GM23338 (cell line): Measurements from ENCODE around the gene GNB1L. TPM values are rescaled to one million over a fixed set of nuclear protein-coding genes. Genes with fewer than 3 reads are reported as not detected.

Experiments used
- ATAC-seq: fragments of 200-7000 bp; cut with Tn5 transposase; 3 replicates; pipeline ENCODE4 v1.9.1; 2020
- DNase-seq: peaks from one replicate; pipeline ENCODE4 v3.0.0-alpha.2; 2015; ENCODE audit warnings: low spot score
- H2AFZ ChIP-seq: fragments of 200-600 bp; sonication (generic); 2 replicates; pipeline ENCODE4 v1.8.0; 2016; ENCODE audit warnings: antibody characterized with exemption, mild to moderate bottlenecking, moderate library complexity
- H3F3A ChIP-seq: fragments of 200-600 bp; sonication (generic); replicated peaks from 2 replicates; pipeline ENCODE4 v1.8.0; 2017; ENCODE audit warnings: antibody characterized with exemption, mixed run types, low read depth
- H3K27ac ChIP-seq: fragments of 200-600 bp; sonication (generic); 2 replicates; pipeline ENCODE4 v1.6.1; 2016; ENCODE audit warnings: low read depth
- H3K27me3 ChIP-seq: fragments of 200-600 bp; sonication (generic); 2 replicates; pipeline ENCODE4 v1.8.0; 2016; ENCODE audit warnings: mild to moderate bottlenecking, mixed run types, moderate library complexity; ENCODE audit not compliant: insufficient read depth
- H3K36me3 ChIP-seq: fragments of 200-600 bp; sonication (generic); 2 replicates; pipeline ENCODE4 v1.8.0; 2016; ENCODE audit warnings: mild to moderate bottlenecking; ENCODE audit not compliant: insufficient read depth
- H3K4me1 ChIP-seq: fragments of 200-600 bp; sonication (generic); 2 replicates; pipeline ENCODE4 v1.8.0; 2016; ENCODE audit warnings: mild to moderate bottlenecking, moderate library complexity; ENCODE audit not compliant: insufficient read depth
- H3K4me2 ChIP-seq: fragments of 200-600 bp; sonication (generic); 2 replicates; pipeline ENCODE4 v1.7.1; 2017; ENCODE audit warnings: mixed run types
- H3K4me3 ChIP-seq: fragments of 200-600 bp; sonication (generic); 2 replicates; pipeline ENCODE4 v1.6.1; 2016; ENCODE audit warnings: mixed run types
- H3K79me2 ChIP-seq: fragments of 200-600 bp; sonication (generic); replicated peaks from 2 replicates; pipeline ENCODE4 v1.8.0; 2017; ENCODE audit warnings: mild to moderate bottlenecking; ENCODE audit not compliant: insufficient read depth
- H3K9me2 ChIP-seq: fragments of 200-600 bp; sonication (generic); 2 replicates; pipeline ENCODE4 v1.8.0; 2017; ENCODE audit not compliant: insufficient read depth
- H4K20me1 ChIP-seq: fragments of 200-600 bp; sonication (generic); replicated peaks from 2 replicates; pipeline ENCODE4 v1.8.0; 2017; ENCODE audit warnings: mild to moderate bottlenecking; ENCODE audit not compliant: insufficient read depth
- H3K27ac Mint-ChIP-seq: 2 replicates; pipeline ENCODE4 v1.8.0; 2020; ENCODE audit warnings: inconsistent platforms, mild to moderate bottlenecking, moderate library complexity, mixed read lengths
- H3K27me3 Mint-ChIP-seq: 3 replicates; pipeline ENCODE4 v1.8.0; 2022; ENCODE audit warnings: low read depth, mild to moderate bottlenecking, moderate library complexity, mixed read lengths, inconsistent platforms; ENCODE audit not compliant: insufficient read depth, poor library complexity
- H3K36me3 Mint-ChIP-seq: 3 replicates; pipeline ENCODE4 v1.8.0; 2021; ENCODE audit warnings: low read depth, mild to moderate bottlenecking, inconsistent platforms, moderate library complexity, mixed read lengths
- H3K4me1 Mint-ChIP-seq: 3 replicates; pipeline ENCODE4 v1.8.0; 2020; ENCODE audit warnings: mild to moderate bottlenecking, inconsistent platforms, mixed read lengths
- H3K4me3 Mint-ChIP-seq: 3 replicates; pipeline ENCODE4 v1.8.0; 2021; ENCODE audit warnings: moderate library complexity, mild to moderate bottlenecking, inconsistent platforms, mixed read lengths
- H3K9me3 Mint-ChIP-seq: 3 replicates; pipeline ENCODE4 v1.8.0; 2020; ENCODE audit warnings: moderate library complexity, mild to moderate bottlenecking, inconsistent platforms, mixed read lengths
- CREB1 ChIP-seq: fragments of 250-450 bp; sonication (Bioruptor Pico); IDR thresholded peaks from 2 replicates; pipeline ENCODE4 v1.5.0; 2020; ENCODE audit warnings: low read depth, mild to moderate bottlenecking, moderate library complexity
- EZH2 ChIP-seq: fragments of 200-600 bp; sonication (generic); IDR thresholded peaks from one replicate; pipeline ENCODE4 v1.8.0; 2017; ENCODE audit warnings: antibody characterized with exemption, mild to moderate bottlenecking, low read depth; ENCODE audit not compliant: unreplicated experiment
- EZH2phosphoT487 ChIP-seq: fragments of 200-600 bp; sonication (generic); IDR thresholded peaks from one replicate; pipeline ENCODE4 v1.8.1; 2018; ENCODE audit warnings: antibody characterized with exemption; ENCODE audit not compliant: unreplicated experiment
- JUNB ChIP-seq: IDR thresholded peaks from one replicate; pipeline ENCODE4 v1.6.1; 2016; ENCODE audit warnings: antibody characterized with exemption; ENCODE audit not compliant: unreplicated experiment
- POLR2AphosphoS5 ChIP-seq: IDR thresholded peaks from 2 replicates; pipeline ENCODE4 v1.6.1; 2016; ENCODE audit warnings: antibody characterized with exemption, low read depth
- STAT1 ChIP-seq: IDR thresholded peaks from one replicate; pipeline ENCODE4 v1.6.1; 2016; ENCODE audit warnings: antibody characterized with exemption; ENCODE audit not compliant: unreplicated experiment
- ZNF114 ChIP-seq: fragments of 250-450 bp; sonication (Bioruptor Pico); IDR thresholded peaks from 2 replicates; pipeline ENCODE4 v1.5.0; 2020; ENCODE audit warnings: mild to moderate bottlenecking, moderate library complexity
- ZNF331 ChIP-seq: fragments of 250-450 bp; sonication (Bioruptor Pico); IDR thresholded peaks from 2 replicates; pipeline ENCODE4 v1.5.0; 2020; ENCODE audit warnings: low read depth, mild to moderate bottlenecking, moderate library complexity
- polyA plus RNA-seq: library from polyadenylated mRNA; unstranded; fragments of >200 nt; fragmentation: Nextera tagmentation; extraction: Ambion mirVana; gene quantifications from 2 replicates; pipeline ENCODE4 v1.2.1, GENCODE V29; 2016
- total RNA-seq: library from RNA; depleted of rRNA; stranded (reverse); fragments of >200 nt; shearing (Covaris generic); gene quantifications from 2 replicates; pipeline ENCODE4 v1.2.3, GENCODE V29; 2014
- TF ChIP-seq, protein P1 (sequence below): IDR thresholded peaks from 2 replicates; pipeline ENCODE4 v1.6.1; 2016; ENCODE audit warnings: antibody characterized with exemption
- TF ChIP-seq, protein P2 (sequence below), 2 experiments: fragments of 200-600 bp in 1 of 2; sonication (generic) in 1 of 2; conservative IDR thresholded peaks; 2 replicates each; pipeline versions ENCODE4 v1.5.1 to v1.6.1; 2016 to 2017; ENCODE audit warnings: antibody characterized with exemption in 2 of 2, low read depth in 2 of 2, mild to moderate bottlenecking in 2 of 2, moderate library complexity in 1 of 2
- TF ChIP-seq, protein P3 (sequence below): IDR thresholded peaks from one replicate; pipeline ENCODE4 v1.6.1; 2018; ENCODE audit warnings: antibody characterized with exemption; ENCODE audit not compliant: unreplicated experiment

The GNB1L gene
- total and polyA plus RNA-seq, 2 experiments from 2014 or later, result 15.2 to 27.8 TPM

DNA sequence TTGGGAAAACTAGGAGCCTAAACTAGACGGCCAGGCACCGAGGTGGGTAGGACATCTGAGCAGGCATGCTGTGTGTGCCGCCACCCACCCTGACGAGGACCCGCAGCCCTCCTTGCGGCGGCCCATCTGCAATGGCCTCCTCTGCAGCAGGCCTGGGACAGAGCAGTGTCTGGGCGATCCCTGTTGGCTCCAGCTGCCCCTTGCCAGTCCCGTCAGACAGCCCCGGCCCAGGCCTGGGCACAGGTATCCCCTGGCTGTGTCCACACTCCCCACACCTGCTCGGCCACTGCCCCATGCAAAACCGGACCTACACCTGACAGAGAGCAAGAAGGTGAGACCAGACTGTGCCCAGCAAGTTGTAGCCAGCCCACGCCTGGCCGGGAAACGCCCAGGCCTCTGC lies 38.7 kb upstream of the GNB1L start:
- DNase-seq (no peak), ATAC-seq (no peak)
- H3K4me1 ChIP-seq, result peaks cover 20% of the 10 kb centered on the region
- H3K4me3 ChIP-seq, result no peak overlapping the region
- H3K9me2 ChIP-seq, result no peaks in the 10 kb centered on the region
- no peaks in the 10 kb centered on the region for H3K9me3 Mint-ChIP-seq
- peaks cover 13% of the 10 kb centered on the region; the same call in 1 of the 2 replicates for H3F3A ChIP-seq
- no peaks in the 10 kb centered on the region for H3K27me3 ChIP-seq
- H3K4me2 ChIP-seq, result no peak overlapping the region
- no peaks in the 10 kb centered on the region for H3K79me2 ChIP-seq
- TF ChIP-seq, protein P1, sequence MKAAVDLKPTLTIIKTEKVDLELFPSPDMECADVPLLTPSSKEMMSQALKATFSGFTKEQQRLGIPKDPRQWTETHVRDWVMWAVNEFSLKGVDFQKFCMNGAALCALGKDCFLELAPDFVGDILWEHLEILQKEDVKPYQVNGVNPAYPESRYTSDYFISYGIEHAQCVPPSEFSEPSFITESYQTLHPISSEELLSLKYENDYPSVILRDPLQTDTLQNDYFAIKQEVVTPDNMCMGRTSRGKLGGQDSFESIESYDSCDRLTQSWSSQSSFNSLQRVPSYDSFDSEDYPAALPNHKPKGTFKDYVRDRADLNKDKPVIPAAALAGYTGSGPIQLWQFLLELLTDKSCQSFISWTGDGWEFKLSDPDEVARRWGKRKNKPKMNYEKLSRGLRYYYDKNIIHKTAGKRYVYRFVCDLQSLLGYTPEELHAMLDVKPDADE, result no peak
- no peak overlapping the region for H3K27ac Mint-ChIP-seq
- no peaks in the 10 kb centered on the region for H3K36me3 ChIP-seq
- H2AFZ ChIP-seq, result no peak overlapping the region
- no peaks in the 10 kb centered on the region for H3K36me3 Mint-ChIP-seq
- H4K20me1 ChIP-seq, result no peaks in the 10 kb centered on the region
- no peak overlapping the region for H3K27ac ChIP-seq
- peaks cover 31% of the 10 kb centered on the region for H3K4me1 Mint-ChIP-seq
- H3K4me3 Mint-ChIP-seq, result no peak overlapping the region
- H3K27me3 Mint-ChIP-seq, result peaks cover 14% of the 10 kb centered on the region

DNA sequence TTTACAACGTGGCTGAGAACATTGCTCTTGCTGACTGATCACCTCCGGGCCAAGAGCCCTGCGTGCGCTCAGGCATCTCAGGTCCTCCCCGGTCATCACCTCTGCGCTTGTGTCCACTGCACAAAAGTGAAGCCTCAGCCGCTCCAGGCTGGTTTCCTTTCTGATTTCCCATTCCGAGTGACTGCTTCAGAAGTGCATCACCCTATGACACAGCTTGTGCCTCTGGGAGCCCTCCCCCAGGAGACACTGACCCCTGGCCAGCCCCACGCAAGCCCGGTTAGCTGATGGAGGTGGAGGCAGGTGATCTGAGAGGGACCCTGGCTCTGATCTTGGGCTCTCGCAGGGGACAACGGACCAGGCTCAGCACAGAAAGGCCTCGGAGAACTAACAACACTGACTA lies 38.3 kb upstream of the GNB1L start:
- H4K20me1 ChIP-seq, result no peaks in the 10 kb centered on the region
- Mint-ChIP-seq H3K27ac (peak overlapping the region; percentile 40; the same call in 1 of the 2 replicates), H3K27me3 (peaks cover 16% of the 10 kb centered on the region), H3K36me3 (no peaks in the 10 kb centered on the region), H3K9me3 (no peaks in the 10 kb centered on the region), H3K4me1 (peaks cover 31% of the 10 kb centered on the region), H3K4me3 (no peak overlapping the region)
- no peaks in the 10 kb centered on the region for H3K27me3 ChIP-seq
- H3K36me3 ChIP-seq, result no peaks in the 10 kb centered on the region
- no peak overlapping the region for H2AFZ ChIP-seq
- peaks cover 20% of the 10 kb centered on the region for H3K4me1 ChIP-seq
- DNase-seq (no peak), ATAC-seq (no peak)
- no peak overlapping the region for H3K4me2 ChIP-seq
- H3K4me3 ChIP-seq, result no peak overlapping the region
- H3K9me2 ChIP-seq, result no peaks in the 10 kb centered on the region
- no peaks in the 10 kb centered on the region for H3K79me2 ChIP-seq
- H3F3A ChIP-seq, result peaks cover 13% of the 10 kb centered on the region; the same call in 1 of the 2 replicates
- H3K27ac ChIP-seq, result no peak overlapping the region
- no peak for TF ChIP-seq ZNF114 (CRISPR knock-in tag)
- no peak for TF ChIP-seq POLR2AphosphoS5
- TF ChIP-seq, protein P1, result no peak
- TF ChIP-seq JUNB, result no peak
- no peak for TF ChIP-seq EZH2
- no peak for TF ChIP-seq ZNF331
- no peak for TF ChIP-seq CREB1 (CRISPR knock-in tag)
- TF ChIP-seq, protein P2, sequence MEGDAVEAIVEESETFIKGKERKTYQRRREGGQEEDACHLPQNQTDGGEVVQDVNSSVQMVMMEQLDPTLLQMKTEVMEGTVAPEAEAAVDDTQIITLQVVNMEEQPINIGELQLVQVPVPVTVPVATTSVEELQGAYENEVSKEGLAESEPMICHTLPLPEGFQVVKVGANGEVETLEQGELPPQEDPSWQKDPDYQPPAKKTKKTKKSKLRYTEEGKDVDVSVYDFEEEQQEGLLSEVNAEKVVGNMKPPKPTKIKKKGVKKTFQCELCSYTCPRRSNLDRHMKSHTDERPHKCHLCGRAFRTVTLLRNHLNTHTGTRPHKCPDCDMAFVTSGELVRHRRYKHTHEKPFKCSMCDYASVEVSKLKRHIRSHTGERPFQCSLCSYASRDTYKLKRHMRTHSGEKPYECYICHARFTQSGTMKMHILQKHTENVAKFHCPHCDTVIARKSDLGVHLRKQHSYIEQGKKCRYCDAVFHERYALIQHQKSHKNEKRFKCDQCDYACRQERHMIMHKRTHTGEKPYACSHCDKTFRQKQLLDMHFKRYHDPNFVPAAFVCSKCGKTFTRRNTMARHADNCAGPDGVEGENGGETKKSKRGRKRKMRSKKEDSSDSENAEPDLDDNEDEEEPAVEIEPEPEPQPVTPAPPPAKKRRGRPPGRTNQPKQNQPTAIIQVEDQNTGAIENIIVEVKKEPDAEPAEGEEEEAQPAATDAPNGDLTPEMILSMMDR (conservative IDR thresholded peaks at IDR 0.05; ENCODE audit: low read depth in 2 of 2), result no peak
- TF ChIP-seq, protein P3, sequence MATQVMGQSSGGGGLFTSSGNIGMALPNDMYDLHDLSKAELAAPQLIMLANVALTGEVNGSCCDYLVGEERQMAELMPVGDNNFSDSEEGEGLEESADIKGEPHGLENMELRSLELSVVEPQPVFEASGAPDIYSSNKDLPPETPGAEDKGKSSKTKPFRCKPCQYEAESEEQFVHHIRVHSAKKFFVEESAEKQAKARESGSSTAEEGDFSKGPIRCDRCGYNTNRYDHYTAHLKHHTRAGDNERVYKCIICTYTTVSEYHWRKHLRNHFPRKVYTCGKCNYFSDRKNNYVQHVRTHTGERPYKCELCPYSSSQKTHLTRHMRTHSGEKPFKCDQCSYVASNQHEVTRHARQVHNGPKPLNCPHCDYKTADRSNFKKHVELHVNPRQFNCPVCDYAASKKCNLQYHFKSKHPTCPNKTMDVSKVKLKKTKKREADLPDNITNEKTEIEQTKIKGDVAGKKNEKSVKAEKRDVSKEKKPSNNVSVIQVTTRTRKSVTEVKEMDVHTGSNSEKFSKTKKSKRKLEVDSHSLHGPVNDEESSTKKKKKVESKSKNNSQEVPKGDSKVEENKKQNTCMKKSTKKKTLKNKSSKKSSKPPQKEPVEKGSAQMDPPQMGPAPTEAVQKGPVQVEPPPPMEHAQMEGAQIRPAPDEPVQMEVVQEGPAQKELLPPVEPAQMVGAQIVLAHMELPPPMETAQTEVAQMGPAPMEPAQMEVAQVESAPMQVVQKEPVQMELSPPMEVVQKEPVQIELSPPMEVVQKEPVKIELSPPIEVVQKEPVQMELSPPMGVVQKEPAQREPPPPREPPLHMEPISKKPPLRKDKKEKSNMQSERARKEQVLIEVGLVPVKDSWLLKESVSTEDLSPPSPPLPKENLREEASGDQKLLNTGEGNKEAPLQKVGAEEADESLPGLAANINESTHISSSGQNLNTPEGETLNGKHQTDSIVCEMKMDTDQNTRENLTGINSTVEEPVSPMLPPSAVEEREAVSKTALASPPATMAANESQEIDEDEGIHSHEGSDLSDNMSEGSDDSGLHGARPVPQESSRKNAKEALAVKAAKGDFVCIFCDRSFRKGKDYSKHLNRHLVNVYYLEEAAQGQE, result no peak
- TF ChIP-seq STAT1, result no peak
- no peak for TF ChIP-seq EZH2phosphoT487
